Testis (tissue), 2 donors: ENCODE results near the gene RASA2.

Experiments used
- CTCF ChIP-seq, 3 experiments: fragments of 450-650 bp in 2 of 3; fragments of 200-600 bp in 1 of 3; sonication (generic) in 1 of 3; IDR thresholded peaks; one replicate each; pipeline ENCODE4 v1.5.1; 2016 to 2019; ENCODE audit warnings: antibody characterized with exemption in 3 of 3, mild to moderate bottlenecking in 2 of 3, moderate library complexity in 1 of 3
- POLR2A ChIP-seq: fragments of 450-650 bp; IDR thresholded peaks from one replicate; pipeline ENCODE4 v1.6.1; 2017; ENCODE audit warnings: antibody characterized with exemption, mild to moderate bottlenecking, moderate library complexity

GRCh38 chr3:141546586-141546985 is 59.8 kb downstream of the RASA2 start:
- no peak for TF ChIP-seq CTCF (IDR thresholded peaks at IDR 0.05)
- TF ChIP-seq POLR2A, result no peak
